Tibial nerve (tissue), 3 donors: ENCODE measurements around the gene RIN3.

Experiments used
- CTCF ChIP-seq, 5 experiments: fragments of 200-600 bp in 3 of 5; fragments of 450-650 bp in 2 of 5; sonication (generic) in 3 of 5; IDR thresholded peaks; one replicate each; pipeline ENCODE4 v1.5.1; 2016 to 2019; ENCODE audit warnings: antibody characterized with exemption in 5 of 5, mild to moderate bottlenecking in 3 of 5, moderate library complexity in 2 of 5
- POLR2A ChIP-seq, 2 donors: fragments of 450-650 bp; IDR thresholded peaks; one replicate each; pipeline ENCODE4 v1.6.1; 2017; ENCODE audit warnings: antibody characterized with exemption in 2 of 2, mild to moderate bottlenecking in 2 of 2, moderate library complexity in 2 of 2

GRCh38 chr14:92663049-92663448 is 149.5 kb downstream of the RIN3 start:
- TF ChIP-seq CTCF (IDR thresholded peaks at IDR 0.05) = no peak
- TF ChIP-seq POLR2A (IDR thresholded peaks at IDR 0.05) = no peak
